Erythroblast (primary cell): ENCODE data around the gene LMLN.
A peak's percentile ranks its signal among the peaks of the same experiment; 100 is the strongest.
"Not testable (repeated sequence)": the region's sequence is repeated elsewhere in the genome, so short reads cannot be mapped to it uniquely, and the experiment has no call there.

Experiments
- DNase-seq, 2 experiments: peaks; one replicate each; lab custom pipeline; 2025; lab: John Stamatoyannopoulos, UW
- GATA1 ChIP-seq: IDR thresholded peaks from 2 replicates; pipeline ENCODE4 v1.6.1; 2011; ENCODE audit warnings: low read depth, mild to moderate bottlenecking, control low read depth, low read length, moderate library complexity
- POLR2A ChIP-seq: IDR thresholded peaks from 2 replicates; pipeline ENCODE4 v1.6.1; 2011; ENCODE audit warnings: mild to moderate bottlenecking, low read length

The LMLN gene, protein sequence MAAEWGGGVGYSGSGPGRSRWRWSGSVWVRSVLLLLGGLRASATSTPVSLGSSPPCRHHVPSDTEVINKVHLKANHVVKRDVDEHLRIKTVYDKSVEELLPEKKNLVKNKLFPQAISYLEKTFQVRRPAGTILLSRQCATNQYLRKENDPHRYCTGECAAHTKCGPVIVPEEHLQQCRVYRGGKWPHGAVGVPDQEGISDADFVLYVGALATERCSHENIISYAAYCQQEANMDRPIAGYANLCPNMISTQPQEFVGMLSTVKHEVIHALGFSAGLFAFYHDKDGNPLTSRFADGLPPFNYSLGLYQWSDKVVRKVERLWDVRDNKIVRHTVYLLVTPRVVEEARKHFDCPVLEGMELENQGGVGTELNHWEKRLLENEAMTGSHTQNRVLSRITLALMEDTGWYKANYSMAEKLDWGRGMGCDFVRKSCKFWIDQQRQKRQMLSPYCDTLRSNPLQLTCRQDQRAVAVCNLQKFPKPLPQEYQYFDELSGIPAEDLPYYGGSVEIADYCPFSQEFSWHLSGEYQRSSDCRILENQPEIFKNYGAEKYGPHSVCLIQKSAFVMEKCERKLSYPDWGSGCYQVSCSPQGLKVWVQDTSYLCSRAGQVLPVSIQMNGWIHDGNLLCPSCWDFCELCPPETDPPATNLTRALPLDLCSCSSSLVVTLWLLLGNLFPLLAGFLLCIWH

DNA sequence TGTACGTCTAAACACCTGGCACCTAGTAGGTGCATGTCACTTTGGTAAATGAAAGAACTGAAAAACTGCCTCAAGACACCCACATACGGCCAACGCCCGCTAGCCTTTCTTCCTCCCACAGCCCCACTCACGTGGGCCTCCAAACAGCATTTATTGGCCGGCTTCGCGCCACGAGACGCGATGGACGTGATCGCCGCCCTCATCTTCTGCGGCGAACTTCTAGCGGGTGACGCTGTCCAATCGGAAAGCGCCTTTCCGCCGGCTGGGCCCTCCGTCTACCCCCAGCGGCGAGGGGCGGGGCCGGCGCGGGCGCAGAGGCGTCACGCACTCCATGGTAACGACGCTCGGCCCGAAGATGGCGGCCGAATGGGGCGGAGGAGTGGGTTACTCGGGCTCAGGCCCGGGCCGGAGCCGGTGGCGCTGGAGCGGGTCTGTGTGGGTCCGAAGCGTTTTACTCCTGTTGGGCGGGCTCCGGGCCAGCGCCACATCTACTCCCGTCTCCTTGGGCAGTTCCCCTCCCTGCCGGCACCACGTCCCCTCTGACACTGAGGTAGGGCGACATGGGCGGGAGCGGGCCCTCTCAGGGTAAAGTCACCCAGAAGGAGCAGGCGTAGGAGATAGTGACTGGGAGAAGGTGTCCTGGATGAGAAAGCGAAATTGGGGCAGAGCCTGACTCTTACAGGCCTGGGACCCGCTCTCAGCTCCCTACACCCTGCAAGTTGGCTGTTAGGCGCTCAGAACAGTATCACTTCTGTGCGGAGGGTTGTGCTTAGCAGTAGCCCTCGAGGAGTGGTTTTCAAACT is at the start of gene LMLN:
Gene LMLN (plus strand): TSS at position 327 of the 803 bp plus-strand sequence. CDS start 29 bp downstream, at position 356.
- TF ChIP-seq POLR2A: peak; percentile 86
- TF ChIP-seq GATA1: no peak
- DNase-seq: peak; percentile 98

DNA sequence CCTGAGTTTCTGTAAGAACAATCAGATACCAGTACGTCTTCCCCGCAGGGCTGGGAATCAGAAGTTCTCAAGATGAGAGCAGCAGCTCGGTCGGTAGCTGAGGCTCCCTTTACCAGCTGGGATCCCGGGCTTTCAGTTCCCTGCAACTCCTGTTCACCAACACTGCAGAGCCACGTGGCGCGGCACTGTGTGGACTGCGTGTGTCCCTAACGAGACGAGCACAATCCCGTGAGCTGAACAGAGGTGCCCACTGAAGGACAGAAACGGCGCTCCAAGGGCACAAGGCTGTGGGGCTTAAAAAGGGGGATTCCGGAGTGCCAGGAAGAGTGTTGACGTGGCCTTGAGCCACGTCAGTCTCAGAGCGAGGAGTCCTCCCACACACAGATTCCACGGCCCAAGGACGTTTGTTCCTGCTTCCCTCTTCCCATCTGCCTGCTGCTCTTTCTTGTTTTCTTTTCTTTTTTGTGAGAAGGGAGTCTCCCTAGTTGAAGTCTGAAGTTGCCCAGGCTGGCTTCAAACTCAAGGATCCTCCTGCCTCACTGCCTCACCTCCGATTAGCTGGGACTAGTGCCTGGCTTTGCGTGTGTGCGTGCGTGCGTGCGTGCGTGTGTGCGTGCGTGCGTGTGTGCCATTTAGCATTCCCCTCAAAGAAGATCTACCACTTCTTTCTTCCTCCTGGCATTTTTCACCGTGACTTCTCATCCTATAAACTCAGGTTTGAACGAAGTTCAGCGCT is 47.1 kb upstream of the LMLN start:
- no peak for DNase-seq
- TF ChIP-seq POLR2A (no peak), GATA1 (no peak)

DNA sequence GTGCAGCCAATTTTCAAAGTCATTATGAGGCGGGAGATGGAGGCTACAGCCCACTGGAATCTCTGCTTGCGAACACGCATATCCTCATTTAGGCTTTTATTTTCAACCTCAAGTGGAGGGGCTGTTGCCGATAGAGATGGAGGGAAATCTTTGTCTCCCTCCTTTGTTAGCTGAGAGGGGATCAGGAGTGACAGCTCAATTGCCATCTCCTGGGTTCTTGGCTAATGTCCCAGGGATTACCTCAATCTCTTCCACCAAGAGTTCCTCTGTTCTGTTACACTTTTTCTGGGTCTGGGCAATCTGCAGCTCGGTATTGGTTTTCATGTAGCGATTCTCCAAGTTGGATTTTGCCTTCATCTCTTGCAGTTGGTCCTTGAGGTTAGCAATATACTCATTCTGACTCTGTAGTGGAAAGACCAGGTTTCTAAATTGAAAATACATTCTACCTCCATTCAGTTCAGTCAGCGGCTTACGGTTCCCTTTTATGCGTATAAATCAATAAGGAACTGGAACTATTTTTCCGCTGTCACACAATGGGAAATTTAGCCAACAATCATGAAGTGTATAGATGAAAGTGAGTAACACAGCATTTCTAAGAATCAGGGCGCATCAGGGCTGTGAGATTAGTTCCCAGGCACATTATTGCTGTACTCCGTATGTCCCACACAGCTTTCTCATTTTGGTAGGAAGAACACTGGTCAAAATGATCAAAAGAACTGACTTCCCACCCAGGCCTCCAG is 46.2 kb upstream of the LMLN start:
- no peak for TF ChIP-seq GATA1
- TF ChIP-seq POLR2A: no peak
- DNase-seq: no peak

DNA sequence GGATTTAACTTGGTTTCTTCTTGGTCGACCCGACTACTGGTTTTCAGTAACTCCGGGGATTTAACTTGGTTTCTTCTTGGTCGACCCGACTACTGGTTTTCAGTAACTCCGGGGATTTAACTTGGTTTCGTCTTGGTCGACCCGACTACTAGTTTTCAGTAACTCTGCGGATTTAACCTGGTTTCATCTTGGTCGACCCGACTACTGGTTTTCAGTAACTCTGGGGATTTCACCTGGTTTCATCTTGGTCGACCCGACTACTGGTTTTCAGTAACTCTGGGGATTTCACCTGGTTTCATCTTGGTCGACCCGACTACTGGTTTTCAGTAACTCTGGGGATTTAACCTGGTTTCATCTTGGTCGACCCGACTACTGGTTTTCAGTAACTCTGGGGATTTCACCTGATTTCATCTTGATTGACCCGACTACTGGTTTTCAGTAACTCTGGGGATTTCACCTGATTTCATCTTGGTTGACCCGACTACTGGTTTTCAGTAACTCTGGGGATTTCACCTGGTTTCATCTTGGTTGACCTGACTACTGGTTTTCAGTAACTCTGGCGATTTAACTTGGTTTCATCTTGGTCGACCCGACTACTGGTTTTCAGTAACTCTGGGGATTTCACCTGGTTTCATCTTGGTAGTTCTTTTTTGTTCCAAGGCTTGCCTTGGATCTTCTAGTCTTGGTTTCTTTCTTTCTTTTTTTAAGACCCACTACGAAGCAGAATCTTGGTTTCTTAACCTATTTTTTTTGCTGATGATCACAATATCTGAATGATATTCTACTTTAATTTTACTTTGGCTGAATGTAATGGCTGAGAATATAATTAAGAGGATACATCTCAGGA is 38.4 kb upstream of the LMLN start:
- not testable (repeated sequence) for DNase-seq

DNA sequence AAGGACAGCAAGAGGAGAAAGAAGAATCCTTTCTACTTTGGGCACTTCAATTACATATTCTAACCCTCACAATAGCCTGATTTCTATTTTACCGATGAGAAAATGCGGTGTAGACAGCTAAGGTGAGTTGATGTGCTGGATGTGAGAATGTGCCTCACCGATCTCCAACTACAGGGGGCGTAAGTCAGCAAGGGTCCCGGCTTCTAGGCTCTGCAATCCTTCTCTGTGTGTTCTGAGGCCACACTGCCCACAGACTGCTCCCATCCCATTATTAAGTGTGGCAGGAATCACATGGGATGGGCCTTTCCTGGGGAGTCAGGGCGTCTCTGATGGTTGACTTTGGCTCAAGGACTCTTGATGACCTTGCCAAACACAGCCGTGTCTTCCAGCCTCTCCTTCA is 33.6 kb upstream of the LMLN start:
- no peak for TF ChIP-seq POLR2A
- no peak for TF ChIP-seq GATA1
- DNase-seq: peak; percentile 19 to 27

DNA sequence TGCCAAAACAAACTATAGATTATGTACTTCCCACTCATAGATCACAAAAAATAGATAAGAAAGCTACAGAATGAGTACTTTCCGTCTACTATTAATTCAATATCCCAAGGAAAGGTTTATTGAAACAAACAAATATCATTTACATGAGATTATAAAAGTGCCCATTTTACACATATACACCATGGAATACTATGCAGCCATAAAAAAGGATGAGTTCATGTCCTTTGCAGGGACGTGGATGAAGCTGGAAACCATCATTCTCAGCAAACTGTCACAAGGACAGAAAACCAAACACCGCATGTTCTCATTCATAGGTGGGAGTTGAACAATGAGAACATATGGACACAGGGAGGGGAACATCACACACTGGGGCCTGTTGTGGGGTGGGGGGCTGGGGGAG is 32.4 kb upstream of the LMLN start:
- not testable (repeated sequence) for DNase-seq

DNA sequence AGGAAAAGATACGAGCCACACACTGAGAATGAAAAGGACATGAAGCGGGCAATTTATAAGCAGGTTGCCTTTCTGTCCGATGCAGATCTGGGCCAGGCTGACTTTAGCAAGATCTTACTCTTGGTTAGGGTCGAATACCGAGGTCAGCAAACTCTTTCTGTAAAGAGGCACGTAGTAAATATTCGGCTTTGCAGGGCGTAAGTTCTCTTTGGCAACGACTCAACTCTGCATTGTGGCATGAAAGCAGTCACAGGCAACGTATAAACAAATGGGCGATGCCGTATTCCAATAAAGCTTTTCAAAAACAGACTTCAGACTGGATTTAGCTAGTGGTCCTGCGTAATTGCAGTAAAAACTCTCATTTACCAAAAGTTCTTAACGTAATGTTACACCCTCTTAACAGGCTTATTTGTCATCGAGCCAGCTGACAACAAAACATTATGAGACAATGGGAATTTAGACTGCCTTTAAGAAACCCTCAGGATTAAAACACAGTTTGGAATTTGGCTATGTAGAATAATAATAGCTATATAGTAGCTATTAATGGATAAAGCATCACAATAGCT is 23.1 kb upstream of the LMLN start:
- DNase-seq: no peak
- TF ChIP-seq GATA1 (no peak), POLR2A (no peak)

DNA sequence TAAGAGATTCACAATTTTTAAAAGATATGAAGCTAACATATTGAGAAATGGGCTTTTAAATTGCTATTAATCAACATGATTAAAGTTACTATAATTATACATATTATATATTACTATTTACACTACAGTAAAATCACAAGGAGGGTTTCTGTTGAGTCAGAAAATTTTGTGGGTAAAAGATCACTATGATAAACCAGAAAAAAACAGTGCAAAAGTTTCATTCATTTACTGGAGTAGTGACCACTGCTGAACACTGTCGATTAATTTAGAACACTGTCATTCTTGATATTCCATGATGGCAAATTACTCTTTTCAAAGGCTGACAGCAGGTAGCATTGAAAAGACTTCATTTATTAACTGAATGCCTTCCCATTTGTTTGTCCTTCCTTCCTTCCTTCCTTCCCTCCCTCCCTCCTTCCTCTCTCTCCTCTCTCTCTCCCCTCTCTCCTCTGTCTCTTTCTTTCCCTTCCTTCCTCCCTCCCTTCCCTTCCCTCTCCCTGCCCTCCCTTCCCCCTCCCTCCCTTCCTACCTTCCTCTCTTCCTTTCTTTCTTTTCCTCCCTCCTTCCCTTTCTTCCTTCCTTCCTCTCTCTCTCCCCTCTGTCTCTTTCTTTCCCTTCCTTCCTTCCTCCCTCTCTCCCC is 19.2 kb upstream of the LMLN start:
- TF ChIP-seq GATA1: no peak
- TF ChIP-seq POLR2A: no peak
- DNase-seq: no peak

DNA sequence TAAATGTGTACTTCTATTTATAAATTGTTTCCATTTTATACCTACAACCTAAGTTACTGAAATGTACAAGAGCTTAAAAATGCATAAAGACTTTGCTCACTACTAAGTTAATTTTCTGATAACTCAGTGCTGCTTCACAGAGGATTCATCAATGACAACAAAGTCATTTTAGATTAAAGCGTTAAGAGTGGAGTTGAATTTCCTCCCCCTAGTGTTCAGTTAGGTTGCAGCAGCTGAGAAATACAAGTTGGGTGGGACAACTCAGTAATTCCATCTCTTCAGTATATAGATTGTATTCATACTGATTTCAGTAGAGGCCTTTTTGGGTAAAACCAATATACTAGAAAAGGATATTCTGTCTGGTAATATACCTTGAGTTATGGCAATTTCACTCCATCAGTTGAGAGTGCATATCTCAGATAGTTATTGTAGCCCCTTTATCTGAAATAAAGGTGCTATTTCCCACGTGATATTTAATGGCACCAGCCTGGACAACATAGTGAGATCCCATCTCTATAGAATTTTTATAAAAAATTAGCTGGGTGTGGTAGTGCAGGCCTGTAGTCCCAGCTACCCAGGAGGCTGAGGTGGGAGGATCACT is 17.0 kb upstream of the LMLN start:
- TF ChIP-seq GATA1 (no peak), POLR2A (no peak)
- peak; percentile 65 to 72 for DNase-seq

DNA sequence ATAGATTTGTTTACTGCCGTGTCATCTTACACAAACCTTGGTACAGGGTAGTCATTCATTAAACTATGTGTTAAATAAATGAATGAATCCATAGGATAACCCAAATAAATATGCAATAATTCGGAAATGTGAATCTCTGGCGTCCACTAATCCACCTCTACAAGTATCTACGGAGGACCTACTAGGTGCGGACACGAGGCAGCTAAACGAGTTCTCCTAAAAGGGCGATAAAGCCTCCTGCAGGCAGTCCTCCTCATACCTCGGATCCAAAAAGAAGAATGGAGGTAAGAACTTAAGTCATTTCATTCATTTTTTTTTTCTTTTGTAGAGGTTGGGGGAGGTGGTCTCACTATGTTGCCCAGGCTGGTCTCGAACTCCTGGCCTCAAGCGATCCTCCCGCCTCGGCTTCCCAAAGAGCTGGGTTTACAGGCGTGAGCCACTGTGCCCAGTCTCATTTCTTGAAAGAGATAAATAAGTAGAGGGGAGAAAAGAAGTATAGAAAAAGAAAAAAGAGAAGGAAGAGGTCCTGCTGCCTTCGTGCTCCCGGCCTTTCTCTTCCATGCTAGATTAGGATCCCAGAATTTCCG is 10.7 kb upstream of the LMLN start:
- peak in 1 of 2 experiments; percentile 37 for DNase-seq
- TF ChIP-seq POLR2A (no peak), GATA1 (no peak)
